Hypothalamus (tissue), 51 donors: ENCODE data around the gene PLEKHH1.

Experiments used
- DNase-seq, 51 donors: peaks; one replicate each; lab custom pipeline; 2025; lab: John Stamatoyannopoulos, UW

The PLEKHH1 gene

DNA sequence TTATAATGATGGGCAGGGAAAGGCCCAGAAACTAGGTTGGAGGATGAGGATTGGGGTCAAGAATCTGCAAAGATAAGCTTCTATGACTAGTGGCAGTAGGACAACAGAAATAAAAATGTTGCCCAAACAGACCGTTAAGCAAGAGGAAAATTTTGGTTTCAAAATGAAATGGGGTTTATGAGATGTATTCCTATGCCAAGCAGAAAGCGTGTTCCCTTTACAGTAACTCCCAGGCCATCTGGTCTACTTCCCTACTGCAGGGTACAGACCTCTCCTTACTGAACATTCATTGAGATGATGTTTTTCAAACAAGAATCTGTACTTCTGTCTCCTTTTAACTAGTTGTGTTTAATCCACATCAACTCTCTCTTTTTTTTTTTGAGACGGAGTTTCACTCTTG, 24.1 kb upstream of the PLEKHH1 start:
- no peak for DNase-seq

DNA sequence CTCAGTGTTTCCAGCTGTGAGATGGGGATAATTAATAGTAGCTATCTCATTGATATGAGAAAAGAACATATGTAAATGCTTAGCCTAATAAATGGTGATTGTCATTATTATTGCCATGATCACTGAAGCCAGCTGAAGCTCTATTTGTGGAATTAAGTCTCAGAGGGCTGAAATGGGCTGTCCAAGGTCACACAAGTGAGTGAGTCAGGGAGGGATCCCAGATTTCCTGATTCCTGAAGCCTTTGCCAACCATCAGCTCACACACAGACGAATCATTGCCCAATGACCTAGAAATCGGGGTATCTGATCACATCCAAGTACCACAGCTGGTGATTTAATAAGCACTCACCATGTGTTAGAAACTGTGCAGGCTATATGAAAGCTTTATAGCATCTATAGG, 23.0 kb upstream of the PLEKHH1 start:
- no peak for DNase-seq

- peak in 4 of 51 donors; percentile 17 to 33 (median 30) for DNase-seq
Observed at GRCh38 chr14:67510836-67511235, 22.3 kb upstream of the PLEKHH1 start.

GRCh38 chr14:67512463-67513310, 20.4 kb upstream of the PLEKHH1 start:
- no peak for DNase-seq

DNA sequence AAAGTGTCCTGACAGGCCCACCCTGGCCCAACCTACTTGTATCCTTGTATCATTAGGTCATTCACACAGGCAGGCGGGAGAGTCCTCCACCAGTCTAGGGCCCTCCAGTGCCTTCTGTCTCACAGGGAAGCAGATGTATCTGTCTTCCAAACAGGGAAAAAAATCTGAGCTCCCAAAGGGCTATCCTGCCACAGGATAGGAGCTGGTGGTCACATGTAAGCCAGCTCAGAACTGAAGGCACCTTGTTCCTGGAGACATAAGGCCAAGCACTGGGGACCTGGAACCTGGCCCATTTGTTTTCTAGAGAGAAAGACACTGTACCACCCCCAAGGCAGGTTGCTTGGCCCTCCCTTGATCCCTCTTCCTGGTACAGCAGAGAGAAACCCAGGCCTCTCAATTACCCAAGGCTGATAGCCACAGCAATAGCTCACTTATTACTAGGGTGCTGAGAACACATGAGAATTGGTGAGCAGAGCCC, 19.4 kb upstream of the PLEKHH1 start:
- peak in 3 of 51 donors; percentile 14 to 23 (median 22) for DNase-seq

DNA sequence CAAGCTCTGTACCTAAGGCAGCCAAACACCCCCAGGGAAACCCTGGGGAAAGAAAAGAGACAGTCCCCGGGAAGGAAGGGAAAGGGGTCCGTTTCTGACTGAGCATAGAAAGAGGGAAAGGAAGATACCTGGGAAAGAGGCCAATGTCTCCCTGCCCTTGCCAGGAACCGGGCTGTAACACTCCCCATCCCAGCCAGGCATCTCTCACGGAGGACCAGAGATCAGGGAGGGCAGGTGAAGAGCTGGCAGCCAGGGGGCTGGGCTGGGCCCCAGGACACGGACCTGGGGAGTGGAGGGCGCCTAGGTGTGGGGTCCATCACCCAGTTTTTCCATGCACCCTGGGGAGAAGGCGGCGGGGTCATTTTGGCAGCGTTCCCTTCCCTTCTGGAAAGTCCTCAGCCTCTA, 18.9 kb upstream of the PLEKHH1 start:
- peak in 3 of 51 donors; percentile 19 to 40 (median 29) for DNase-seq

- peak in 20 of 51 donors; percentile 13 to 71 (median 46) for DNase-seq
Observed at GRCh38 chr14:67514650-67515385, 18.3 kb upstream of the PLEKHH1 start.

- peak in 11 of 51 donors; percentile 16 to 71 (median 51) for DNase-seq
Observed at GRCh38 chr14:67515386-67516079, 17.6 kb upstream of the PLEKHH1 start.

- DNase-seq = peak in 1 of 51 donors; percentile 58
Observed at GRCh38 chr14:67516676-67517075, 16.4 kb upstream of the PLEKHH1 start.

DNA sequence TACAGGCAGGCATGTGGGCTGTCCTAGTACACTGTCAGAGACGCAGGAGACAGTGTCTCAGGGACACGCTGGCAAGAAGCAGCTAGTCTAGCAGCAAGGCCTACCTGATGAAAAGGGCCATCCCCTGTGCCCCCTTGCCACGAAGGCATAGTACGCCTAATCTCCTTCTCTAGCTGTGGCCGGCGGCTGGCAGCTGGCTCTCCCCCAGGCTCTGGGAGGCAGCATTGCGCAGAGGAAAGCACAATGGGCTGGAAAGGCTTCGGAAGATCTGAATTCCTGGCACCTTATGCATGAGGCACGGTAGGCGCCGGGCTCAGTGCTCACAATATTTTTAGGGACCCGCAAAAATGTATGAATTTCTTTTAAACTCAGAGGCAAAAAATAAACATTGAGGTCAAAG, 16.0 kb upstream of the PLEKHH1 start:
- peak in 41 of 51 donors; percentile 6 to 82 (median 48) for DNase-seq

DNA sequence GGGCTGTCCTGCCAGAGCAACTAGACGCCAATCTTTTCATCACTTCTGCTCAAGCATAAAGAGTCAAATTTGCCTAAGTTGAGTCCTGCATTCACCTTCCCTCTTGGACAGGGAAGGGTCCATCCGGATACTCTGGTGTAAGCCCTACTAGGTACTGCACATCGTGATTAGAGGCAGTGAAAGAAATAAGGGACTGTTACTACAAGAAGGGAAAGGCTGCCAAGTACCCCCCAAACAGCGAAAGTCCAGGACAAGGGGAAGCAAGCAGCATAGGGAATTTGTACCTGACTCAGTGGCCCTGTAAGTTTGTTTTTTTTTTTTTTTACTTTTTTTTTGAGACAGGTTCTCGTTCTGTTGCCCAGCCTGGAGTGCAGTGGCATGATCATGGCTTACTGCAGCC, 13.7 kb upstream of the PLEKHH1 start:
- DNase-seq = no peak

- no peak for DNase-seq
Observed at GRCh38 chr14:67520482-67520881, 12.6 kb upstream of the PLEKHH1 start.

- peak in 10 of 51 donors; percentile 7 to 47 (median 23) for DNase-seq
Observed at GRCh38 chr14:67522270-67522669, 10.8 kb upstream of the PLEKHH1 start.

DNA sequence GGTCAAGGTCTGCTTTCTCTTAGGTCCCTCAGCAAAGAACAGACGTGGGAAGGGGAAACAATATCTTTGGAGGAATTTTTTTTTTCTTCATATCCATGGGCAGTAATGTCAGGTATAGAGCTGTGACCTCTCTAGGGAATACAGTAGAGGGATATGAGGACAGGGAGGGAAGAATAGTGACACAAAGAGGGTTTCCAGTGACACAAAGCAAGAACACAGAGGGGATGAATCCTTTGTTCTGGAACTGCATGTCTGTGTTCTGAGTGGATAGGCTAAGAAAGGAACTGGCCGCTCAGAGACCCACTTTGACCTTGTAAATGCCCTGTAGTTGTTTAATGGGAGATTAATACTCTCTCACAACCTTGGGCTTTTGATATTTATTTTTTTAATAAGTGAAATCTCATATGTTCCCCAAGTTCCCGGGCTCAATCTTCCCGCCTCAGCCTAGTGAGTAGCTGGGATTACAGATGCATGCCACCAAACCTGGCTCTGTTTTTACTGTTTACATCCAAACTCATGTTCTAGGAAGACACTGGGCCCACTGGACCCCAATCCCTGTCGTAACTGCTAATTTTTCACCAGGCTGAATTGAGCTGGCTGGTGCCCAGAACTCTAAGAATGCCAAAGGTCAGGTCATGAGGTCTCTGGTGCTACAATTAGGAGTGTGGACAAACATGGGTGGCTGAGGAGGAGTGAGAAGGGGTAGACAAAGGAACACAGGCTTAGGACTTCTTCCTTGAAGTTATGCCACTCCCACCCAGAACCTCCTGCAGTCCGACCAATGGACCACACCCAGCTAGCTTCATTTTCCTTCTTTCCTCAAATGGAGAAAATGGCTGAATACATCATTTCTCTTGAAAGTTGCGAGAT, 9.1 kb upstream of the PLEKHH1 start:
- no peak for DNase-seq

GRCh38 chr14:67524634-67524963, 8.5 kb upstream of the PLEKHH1 start:
- DNase-seq = no peak

DNA sequence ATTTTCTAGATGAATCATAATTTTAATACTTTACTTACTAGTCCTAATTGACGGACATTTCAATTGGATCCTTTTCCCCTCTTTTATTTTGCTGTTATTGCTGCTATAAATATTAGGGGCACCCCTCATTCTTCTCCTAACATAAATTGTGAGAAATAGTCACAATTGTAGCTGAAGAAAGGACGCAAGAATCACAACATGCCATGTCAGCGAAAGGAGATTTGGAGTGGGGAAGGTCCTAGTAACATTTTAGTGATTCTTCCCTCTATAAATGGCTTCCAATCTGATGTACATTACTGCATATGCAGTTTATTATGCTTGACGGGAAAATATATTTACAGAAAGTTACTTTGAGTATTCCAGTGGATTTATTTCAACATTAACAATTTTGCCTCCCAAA, 7.7 kb upstream of the PLEKHH1 start:
- no peak for DNase-seq

GRCh38 chr14:67526181-67526580, 6.9 kb upstream of the PLEKHH1 start:
- DNase-seq = no peak

GRCh38 chr14:67526676-67527459, 6.2 kb upstream of the PLEKHH1 start:
- peak in 37 of 51 donors; percentile 10 to 87 (median 51) for DNase-seq

DNA sequence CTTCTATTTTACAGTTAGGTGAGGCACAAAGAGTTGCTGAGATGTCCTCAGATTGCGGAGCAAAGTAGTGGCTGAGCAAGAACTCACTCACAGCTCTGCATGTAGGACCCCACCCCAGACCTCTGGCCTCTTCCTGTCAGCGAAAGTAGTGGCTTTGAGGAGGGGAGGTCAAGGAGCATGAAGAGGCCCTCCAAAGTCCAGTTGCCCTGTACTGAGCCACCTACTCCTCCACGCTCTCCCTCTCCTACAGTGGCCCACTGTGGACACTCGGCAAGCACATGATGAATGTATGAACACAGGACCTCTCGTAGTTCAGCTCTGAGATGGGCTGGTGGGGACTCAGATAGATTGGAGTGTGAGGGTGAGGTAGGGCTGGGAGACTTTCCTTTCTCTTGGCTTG, 5.3 kb upstream of the PLEKHH1 start:
- DNase-seq = no peak
